DMS79 treated with DMSO at 0.1 percent for 48 hours (cell line): ENCODE data around the gene CAPN11.
"Not testable (repeated sequence)": the region's sequence is repeated elsewhere in the genome, so short reads cannot be mapped to it uniquely, and the experiment has no call there.

Experiments used
- DNase-seq: peaks from one replicate; lab custom pipeline; 2025; lab: John Stamatoyannopoulos, UW

Gene CAPN11

DNA sequence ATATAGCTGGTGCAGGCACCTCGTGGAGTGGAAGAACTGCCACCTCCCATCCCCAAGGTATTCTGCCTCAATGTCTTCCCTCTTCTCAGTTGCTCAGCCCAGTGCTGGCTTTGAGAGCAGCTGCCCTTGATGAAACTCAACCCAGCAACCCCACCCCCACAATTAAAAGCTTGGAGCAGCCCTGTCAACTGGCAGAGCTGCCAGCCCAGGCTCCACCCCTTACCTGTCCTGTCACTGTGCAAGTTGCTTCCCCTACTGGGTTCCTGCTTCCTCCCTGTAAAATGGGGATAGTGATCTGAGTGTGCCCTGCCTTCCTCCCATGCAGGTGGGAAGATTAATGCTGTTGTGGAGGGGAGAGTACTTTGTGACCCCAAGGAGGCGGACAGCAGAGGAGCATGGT is 26.7 kb upstream of the CAPN11 start:
- no peak for DNase-seq

DNA sequence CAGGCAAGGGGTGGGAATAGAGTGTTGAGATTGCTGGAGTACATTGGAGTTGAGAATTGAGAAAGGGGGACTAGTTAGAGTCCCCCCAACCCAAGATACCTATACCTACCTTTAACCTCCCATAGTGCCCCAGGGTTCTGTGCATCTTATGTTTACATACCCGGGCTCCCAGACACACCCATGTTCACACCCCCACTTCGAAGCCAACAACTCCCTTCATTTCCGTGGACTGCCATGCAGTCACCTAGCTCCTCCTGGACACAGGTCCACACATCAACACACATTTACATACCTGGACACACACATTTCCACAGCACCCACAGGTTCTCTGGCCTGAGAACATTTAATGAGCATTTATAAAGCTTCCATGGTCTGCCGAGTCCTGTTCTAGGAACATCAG is 26.1 kb upstream of the CAPN11 start:
- no peak for DNase-seq

DNA sequence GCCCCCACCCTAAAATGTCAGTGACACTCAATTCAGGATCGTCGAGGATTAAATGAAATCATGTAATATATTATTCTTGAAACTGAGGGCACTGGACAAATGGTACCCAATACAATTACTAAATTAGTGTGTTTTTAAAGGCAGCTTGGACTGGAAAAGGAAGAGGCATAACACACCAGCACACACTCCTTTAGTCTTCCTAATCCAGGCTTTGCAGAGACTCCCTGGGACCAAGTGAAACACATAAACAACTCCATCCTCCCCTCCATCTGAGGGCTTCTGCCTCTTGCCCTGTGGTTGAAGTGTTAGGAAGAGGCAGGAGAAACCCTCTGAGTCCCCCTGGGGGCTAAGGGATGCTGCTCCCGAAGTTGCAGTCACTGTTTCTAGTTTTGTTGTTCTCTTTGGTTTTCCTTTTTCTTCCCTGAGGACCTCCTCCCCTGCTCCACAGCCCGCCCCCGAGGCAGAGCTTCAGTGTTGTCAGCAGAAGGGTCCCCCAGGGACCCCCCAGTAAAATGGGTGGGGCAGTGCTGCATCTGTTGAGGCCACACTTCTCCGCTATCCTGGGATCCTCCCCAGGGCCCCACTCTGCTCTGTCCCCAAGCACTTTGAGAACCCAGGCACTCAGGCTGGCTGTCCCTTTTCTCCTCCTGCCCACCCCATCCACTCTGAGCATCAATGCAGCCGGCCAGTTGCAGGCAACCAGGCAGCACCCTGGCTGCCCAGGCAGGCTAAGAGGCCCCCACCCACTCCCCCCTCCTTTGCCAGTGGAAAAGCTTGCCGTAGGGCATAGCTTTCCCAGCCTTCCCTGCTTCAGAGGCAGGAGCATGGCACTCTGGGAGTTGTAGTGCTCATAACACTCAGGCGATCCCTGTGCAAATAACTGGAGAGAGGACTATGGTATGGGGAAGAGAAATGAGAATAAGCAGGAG is 25.4 kb upstream of the CAPN11 start:
- DNase-seq: no peak

DNA sequence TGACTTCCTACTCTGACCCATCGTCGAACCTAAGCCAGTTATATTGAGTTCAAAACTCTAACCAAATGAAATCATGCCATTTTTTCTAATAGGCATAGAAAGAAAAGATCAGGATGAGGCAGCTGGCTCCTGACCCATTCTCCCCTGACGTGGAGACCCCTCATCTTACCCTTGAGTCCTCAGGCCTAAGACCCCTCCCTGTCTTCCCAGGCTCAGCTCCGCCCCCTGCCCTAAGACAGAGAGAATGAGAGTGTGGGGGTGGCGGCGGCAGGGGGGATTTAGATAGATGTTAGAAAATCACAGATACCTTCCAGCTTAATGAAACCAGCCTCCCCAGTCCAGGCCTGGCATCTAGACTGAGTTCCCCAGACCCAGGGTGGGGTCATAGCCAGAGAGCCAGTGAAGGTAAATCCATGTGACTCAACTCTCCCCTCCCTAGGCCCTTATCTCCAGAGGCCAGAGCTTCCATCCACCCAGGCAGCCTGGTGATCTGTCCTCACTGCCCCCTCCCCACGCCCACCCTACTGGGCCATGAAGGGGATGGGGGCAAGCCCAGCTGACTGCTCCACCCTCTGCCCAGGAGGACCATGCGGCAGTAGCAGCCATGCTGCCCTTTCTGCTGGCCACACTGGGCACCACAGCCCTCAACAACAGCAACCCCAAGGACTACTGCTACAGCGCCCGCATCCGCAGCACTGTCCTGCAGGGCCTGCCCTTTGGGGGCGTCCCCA is 24.5 kb upstream of the CAPN11 start:
- no peak for DNase-seq

DNA sequence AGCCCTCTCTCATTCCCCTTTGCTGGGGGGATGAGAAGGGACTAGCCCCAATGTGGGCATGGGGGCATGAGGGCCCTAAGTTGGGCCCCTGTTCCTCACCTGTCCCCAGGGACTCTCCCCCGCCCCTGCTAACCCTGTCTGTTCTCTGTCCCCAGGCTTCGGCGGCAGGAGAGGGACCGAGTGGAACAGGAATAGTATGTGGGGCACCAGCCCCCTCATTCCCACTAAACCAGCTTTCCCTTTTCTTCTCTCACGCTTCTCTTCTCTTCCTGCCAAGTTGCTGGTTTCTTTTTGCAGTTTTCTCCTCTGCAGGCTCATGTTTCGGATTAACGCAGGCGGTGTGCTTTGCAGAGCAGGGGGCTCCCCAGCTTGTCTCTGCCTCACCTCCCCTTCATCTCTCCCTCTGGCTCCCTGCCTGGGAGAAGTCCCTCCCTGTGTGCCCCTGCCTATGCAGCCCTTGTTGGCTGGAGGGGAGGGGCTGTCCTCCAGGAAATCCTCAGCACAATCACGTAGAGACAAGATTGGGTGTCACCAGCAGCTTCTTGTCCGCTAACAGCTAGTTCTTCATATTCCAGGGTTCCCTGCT is 23.4 kb upstream of the CAPN11 start:
- no peak for DNase-seq

DNA sequence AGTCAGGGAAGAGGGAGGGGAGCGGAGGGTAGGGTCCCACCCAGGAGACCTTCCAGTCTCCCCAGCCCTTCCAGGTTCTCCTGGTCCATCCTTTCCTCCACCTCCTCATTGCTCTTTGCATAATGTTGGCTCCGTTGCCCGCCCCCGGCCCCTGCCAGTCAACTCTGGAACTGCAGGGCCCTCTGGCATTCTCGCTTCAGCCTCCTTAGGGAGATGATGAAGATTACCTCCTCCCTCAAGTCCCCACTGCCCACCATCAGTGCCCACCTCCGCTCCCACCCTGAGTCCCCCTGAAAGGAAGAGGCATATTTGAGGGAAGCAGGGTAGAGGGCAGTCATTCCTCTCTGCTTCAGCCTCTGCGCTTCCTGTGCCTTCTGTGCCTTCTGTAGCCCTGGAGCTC is 22.7 kb upstream of the CAPN11 start:
- no peak for DNase-seq

DNA sequence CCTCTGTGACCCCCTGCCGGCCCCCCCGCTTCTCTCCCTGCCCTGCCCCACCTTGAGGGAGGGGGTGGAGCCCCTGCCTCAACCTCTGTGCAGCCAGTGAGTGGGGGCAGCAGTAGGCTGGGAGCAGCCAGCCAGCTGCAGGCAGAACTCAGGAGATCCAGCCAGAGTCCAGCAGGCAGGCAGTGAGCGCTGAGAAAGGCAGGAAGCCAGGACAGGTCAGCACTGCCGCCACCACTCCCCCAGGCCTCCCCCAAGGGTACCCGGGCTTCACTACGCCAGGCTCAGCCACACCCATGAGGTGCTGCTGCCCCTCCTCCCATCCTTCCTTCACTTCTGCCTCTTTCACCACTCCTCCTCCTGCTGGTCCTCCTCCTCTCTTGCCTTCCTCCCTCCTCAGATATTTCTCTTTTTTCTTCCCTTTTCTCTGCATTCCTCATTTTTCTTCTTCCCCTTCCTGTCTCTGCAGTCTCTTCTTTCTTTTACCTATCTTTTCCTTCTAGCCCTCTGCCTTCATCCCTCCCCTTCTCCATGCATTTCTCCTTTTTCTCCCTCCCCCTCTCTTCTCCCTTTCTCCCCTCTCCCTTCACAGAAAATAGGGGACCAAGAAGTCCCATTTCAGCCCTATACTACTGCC is 19.8 kb upstream of the CAPN11 start:
- DNase-seq: no peak

DNA sequence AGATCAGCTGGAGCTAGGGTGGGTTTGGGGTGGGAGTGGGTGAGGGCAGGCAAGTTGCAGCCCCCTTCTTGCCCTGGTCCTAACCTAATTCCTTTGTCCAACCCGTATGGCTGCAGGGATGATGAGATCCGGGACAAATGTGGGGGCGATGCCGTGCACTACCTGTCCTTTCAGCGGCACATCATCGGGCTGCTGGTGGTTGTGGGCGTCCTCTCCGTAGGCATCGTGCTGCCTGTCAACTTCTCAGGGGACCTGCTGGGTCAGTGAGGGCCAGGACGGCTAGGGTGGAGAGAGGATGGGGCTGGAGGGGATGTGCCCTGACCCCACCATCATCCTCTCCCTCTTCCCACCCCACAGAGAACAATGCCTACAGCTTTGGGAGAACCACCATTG is 19.3 kb upstream of the CAPN11 start:
- DNase-seq: no peak

DNA sequence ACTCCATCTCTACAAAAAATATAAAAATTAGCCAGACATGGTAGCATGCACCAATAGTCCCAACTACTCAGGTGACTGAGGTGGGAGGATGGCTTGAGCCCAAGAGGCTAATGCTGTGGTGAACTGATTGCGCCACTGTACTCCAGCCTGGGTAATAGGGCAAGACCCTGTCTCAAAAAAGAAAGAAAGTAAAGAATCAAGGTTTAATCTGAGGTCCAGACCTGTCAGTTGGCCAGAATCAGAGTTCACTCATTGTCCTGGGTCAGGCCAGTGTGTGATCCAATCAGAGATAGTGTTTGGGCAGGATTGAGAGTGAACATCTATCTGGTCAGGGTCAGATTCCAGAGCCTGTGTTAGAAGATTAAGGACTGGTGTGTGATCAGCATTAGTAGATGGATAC is 15.8 kb upstream of the CAPN11 start:
- DNase-seq: no peak

DNA sequence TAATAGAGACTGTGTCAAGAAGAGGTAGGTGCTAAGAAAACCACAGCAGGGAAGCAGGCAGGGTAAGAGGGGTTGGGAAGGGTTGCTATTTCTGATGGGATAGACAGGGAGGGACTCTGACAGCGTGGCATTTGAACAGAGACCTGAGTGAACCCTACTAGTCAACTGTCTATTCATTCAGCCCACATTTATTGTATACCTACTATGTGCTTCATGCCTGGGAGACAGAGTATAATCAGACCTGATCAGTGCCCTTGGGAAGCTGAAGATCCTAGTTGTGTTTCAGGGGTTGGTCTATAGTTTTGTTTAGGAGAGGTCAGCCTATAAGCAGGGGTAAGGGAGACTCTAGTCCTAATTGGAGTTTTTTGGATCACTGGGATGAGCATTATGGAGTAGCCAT is 14.9 kb upstream of the CAPN11 start:
- no peak for DNase-seq

DNA sequence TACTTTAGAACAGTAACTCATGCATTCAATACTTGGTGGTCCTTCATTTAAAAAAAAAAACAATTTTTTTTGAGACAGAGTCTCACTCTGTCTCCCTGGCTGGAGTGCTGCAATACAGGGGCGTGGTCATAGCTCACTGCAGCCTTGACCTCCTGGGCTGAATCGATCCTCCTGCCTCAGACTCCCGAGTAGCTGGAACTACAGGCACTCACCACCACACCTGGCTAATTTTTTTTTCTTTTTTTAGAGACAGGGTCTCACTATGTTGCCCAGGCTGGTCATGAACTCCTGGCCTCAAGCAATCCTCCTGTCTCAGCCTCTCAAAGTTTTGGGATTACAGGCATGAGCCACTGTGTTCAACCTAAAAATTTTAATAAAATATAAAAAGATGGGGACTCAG is 14.1 kb upstream of the CAPN11 start:
- DNase-seq: not testable (repeated sequence)

DNA sequence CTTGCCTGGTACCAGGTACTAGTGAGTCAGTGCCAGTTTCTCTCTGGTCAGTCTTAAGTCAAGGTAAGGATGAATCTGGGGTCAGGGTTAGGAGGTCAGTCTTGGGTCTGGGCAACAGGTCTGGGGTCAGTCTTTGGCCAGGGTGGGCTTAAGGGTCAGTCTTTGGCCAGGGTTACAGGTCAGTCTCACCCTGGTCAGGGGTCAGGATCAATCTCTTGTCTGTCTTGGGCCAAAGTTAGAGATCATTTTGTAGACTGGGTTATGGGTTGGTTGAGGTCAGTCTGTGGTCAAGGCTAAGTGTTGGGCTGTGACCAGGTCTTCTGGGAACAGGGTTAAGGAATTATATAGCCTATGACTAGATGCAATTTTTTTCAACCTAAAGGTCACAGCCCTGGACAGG is 12.8 kb upstream of the CAPN11 start:
- no peak for DNase-seq

DNA sequence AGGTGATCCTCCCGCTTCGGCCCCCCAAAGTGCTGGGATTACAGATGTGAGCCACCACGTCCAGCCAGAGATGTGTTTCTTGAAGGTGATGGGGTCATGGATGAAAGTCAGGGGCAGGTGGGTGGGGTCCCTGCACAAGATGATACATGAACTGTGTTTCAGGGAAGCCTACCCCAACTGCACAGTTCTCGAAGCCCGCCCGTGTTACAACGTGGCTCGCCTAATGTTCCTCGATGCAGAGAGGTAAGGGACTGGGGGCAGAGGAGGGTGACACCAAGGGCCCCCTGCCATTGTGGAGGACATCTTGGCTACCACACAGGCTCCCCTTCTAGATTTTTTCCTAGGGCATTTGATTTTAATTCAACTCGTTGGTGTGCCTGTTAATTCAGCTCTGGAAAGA is 11.9 kb upstream of the CAPN11 start:
- no peak for DNase-seq

DNA sequence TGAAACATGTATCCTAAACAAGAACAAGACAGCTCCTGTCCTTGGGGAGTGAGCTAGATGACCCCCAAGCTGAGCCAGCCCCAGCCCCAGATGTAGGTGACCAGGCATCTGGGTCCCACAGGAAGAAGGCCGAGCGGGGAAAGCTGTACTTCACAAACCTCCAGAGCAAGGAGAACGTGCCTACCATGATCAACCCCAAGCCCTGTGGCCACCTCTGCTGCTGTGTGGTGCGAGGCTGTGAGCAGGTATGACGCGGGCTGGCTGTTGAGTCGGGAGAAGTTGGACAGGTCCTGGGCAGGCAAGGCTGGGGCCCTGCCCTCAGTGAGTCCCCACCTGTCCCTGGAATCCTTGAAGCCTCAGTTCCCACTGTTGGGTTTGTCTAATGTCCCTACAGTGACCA is 11.4 kb upstream of the CAPN11 start:
- DNase-seq: no peak

DNA sequence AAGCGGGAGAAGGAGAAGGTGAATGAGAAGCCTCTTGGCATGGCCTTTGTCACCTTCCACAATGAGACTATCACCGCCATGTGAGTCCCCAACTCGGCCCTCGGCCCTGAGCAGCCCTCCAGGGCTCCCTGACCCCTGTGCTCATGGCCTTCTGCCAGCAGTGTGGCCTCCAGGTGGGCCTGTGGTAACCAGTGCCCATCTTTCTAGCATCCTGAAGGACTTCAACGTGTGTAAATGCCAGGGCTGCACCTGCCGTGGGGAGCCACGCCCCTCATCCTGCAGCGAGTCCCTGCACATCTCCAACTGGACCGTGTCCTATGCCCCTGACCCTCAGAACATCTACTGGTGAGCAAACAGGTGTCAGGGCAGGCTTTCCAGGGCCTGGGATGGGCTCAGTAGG is 10.3 kb upstream of the CAPN11 start:
- DNase-seq: no peak

DNA sequence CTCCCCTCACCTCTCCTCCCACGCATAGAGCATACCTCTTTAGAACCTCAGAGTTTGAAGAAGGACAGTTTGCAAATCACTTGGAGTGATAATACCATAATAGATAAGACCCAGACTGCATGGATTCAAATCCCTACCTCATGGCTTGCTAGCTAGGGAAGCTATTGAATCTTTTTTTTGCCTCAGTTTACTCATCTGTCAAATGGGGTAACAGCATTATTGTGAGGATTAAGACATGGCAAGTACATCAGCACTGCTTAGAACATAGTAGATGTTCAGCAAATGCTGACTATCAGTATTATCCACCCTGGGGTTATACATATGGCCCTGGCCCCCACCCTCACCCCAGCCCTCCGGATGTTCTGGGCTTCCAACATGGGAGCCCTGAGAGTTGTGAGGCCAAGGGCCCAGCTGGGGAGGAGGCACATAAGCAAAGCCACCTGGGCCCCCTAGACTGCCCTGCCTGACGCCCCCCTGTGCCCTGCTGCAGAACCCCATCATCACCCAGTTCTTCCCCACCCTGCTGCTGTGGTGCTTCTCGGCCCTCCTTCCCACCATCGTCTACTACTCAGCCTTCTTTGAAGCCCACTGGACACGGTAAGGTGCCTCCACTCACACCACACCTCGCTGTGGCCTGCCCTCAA is 9.1 kb upstream of the CAPN11 start:
- DNase-seq: no peak

DNA sequence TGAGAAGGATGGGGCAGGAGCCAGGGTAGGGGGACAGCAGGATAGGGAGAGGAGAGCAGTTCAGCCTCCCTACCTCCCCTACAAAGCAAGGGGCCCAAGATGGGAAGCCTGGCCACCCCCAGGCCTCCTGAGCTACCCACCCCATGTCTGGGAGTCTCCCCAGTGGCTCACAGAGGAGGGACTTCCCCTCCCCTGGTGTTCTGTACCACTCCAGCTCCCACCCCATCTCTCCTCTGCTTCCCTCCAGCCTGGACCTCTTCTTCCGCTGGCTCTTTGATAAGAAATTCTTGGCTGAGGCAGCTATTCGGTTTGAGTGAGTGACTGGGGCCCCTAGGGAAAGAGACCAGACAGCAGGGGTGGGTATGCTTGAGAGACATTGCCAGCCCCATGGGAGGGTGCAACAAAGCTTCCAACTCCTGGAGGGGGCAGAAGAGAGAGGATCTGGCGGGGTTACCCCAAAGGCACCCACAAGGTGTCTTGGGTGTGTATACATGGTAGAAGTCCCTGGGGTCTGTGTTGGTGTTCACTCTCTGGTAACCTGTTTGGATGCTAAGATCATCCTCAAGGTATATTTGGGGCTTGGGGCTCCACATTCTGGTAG is 8.2 kb upstream of the CAPN11 start:
- DNase-seq: no peak

DNA sequence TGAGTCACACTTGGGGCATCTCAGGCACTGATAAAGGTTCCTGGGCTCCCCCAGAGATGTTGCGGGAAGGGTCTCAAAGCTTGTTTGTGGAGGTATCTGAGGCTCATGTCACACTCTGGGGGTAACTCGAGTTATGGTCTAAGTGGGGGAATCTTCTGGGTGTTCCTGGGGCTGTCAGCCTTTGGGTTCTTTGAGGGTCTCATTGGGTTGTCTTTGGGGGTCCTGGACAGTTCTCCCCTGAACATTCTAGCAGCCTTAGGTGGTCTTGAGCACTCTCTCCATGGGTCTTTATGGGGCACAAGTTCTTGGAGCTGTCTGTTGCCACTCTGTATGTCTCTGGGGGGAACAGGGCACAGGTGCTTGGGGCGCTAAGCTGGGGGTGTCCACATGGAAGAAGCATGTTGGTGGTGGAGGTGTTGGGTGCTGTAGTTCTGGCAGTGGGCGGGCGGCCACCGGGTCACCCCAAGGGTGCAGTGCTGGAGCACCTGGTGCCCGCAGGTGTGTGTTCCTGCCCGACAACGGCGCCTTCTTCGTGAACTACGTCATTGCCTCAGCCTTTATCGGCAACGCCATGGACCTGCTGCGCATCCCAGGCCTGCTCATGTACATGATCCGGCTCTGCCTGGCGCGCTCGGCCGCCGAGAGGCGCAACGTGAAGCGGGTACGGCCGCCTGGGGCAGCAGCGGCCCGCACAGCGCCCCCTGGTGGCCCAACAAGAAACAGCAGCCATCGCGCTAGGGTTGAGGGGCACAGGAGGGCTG is 7.1 kb upstream of the CAPN11 start:
- no peak for DNase-seq

DNA sequence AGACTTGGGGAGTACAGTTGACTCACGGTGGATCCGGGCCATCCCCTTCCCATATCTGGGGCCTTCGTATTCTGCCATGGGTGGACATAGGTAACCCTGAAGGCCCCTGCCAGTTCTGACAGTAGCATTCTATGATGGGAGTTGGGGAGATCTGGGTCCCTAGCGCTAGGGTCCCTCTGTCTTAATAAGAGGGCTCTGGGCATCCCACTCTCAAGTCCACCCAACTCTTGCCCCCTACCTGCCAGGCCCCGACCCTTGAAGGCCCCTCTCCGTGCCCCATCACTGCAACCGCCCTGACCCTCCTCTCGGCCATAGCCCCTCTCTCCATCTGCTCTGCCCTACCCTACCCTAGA is 6.5 kb upstream of the CAPN11 start:
- DNase-seq: no peak

DNA sequence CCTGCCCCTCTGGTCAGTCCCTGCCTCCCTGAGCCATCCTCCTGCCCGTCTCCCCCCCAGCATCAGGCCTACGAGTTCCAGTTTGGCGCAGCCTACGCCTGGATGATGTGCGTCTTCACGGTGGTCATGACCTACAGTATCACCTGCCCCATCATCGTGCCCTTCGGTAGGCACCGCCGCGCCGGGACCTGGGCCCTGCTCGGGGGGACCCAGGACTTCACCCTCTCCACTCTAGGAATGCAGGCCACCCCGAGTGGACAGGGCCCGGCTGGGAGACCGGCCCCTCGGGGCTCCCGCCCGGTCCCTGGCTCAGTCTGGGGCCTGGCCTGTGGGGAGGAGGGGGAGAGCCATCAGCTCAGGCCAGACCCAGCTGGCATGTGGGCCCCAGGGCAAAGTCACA is 6.1 kb upstream of the CAPN11 start:
- DNase-seq: no peak

DNA sequence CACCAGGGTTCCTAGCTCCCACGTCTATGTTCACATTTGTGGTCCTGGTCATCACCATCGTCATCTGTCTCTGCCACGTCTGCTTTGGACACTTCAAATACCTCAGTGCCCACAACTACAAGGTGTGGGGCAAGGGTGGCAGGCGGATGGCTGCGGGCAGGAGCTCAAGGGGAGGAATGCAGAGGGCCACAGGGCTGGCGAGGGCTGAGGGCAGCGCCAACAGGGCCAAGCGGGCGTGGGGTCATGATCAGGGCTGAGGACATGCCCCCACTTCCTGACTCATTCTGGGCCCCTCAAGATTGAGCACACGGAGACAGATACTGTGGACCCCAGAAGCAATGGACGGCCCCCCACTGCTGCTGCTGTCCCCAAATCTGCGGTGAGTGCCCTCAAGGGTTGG is 4.6 kb upstream of the CAPN11 start:
- no peak for DNase-seq
